GM18909 (cell line): ENCODE results near the gene GOLGA8T.
"Not testable (repeated sequence)": the region's sequence is repeated elsewhere in the genome, so short reads cannot be mapped to it uniquely, and the experiment has no call there.

ENCODE experiments used
- ATAC-seq: cut with Tn5 transposase; IDR thresholded peaks from one replicate; pipeline ENCODE4 v1.9.1; 2021; ENCODE audit warnings: mild to moderate bottlenecking; ENCODE audit not compliant: unreplicated experiment, poor library complexity

Gene GOLGA8T

DNA sequence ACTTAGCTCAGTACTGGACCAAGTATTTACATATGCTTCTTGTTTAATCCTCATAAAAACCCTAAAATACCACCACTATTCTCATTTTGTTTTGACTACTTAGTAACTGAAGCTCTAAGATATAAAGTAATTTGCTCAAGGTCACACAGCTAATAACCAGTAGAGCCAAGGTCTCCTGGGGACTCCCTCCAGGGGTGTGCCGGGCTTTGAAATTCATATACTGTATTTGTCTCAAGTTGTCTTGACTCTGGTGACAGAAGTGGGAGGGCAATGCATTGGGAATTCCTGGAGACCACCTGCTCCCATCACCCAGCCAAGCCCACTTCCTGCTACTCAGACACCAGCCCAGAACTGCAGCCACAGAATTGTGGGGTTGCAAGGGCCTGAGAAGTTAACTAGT, 54.9 kb downstream of the GOLGA8T start:
- ATAC-seq: not testable (repeated sequence)

DNA sequence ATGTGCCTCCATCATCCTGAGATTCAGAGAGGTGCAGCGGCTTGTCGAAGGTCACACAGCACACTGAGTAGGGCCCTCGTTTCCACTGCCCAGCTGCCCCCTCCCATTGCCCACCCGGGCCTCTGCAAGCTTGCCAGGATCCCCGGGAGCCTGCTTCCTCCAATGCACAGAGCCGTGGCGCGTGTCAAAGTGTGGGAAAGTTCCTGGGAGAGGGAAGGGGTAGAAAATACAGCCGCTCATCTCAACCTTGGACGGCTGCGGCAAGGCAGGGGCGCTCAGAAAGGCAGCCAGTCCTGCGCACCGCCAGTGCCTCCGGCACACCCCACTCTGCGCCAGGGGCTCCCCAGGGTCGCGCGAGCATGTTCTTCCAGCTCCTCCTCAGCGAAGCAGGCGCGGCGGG, 56.3 kb downstream of the GOLGA8T start:
- not testable (repeated sequence) for ATAC-seq

DNA sequence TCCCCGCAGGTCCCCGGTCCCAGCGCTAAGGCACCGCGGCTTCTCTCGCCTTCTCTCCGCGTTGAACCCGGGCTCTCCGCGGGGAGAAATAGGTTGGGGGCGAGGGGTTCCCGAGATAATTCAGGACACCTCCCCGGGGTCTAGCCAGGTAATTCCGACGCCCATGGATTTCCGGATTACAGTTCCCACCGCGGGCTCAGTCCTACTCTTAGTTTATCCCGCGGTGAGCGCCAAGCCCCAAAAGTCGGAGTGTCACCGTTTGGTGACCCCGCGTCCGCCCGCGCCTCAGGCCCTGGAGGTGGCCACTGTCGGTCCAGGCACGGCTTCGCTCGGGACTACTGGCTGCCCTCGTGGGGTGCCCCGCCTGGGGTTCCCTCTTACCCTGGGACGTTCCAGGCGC, 56.8 kb downstream of the GOLGA8T start:
- ATAC-seq: not testable (repeated sequence)

DNA sequence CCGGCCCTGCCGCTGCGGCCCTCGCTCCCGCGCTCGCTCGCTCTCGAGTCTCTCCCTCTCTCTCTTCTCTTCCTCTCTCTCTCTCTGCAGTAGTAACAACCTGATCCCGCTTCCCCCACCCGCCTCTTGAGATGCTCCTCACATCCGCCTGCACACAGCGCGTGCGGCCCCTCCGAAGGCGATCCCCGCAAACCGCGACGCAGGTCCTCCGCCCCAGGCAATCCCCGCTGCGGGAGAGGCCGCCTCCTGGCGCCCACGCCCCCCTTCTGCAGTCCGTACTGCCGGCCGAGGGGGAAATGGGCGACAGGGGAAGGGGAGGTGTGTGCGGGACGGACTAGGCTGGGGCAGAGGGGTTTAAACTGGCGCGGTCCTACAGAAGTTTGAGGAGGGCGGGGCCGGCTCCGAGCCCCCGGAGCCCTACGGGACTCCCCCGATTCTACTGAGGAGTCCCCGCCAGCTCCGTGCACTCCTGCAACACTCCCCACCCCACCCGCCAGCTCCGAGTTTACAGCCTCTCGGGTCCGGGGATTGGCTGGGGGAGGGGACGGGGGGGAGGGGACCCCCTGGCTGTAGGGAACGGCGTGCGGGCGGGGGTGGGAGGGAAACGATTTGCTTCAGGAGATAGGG, 57.4 kb downstream of the GOLGA8T start:
- not testable (repeated sequence) for ATAC-seq

DNA sequence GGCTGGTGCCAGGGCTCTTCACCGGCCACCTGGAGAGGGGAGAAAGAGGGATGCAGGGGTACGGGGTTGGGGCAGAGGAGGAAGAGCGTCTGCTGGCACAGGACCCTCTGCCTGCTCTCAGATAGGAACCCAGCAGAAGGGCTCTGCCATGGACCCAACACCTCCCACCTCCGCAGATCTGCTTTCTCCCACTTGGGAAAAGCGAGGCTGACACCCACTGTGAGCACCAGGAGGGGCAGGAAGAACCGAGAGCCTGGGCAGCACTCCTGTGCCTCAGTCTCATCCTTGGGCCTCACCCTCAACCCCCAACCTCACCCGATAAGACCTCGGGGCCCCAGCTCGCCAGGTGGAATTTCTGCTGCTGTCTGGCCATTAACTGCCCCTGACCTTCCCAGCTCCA, 58.0 kb downstream of the GOLGA8T start:
- ATAC-seq: not testable (repeated sequence)
